ENCODE results near the gene AUTS2.

AUTS2 gene

GRCh38 chr7:69962186-69963065 lies 364.2 kb downstream of the AUTS2 start:
- H3K9me3 ChIP-seq, result no peaks in the 10 kb centered on the region
- H3K4me3 ChIP-seq (ENCODE audit: low read depth in 1 of 2, low read length in 1 of 2), result no peak overlapping the region
- no peak for TF ChIP-seq CTCF (IDR thresholded peaks at IDR 0.05)
- H3K4me1 ChIP-seq (ENCODE audit: control insufficient read depth in 1 of 2, insufficient read depth in 1 of 2, low read depth in 1 of 2, low read length in 1 of 2), result no peaks in the 10 kb centered on the region
- no peaks in the 10 kb centered on the region for H3K27me3 ChIP-seq
- H3K27ac ChIP-seq, result no peak overlapping the region
- no peaks in the 10 kb centered on the region for H3K36me3 ChIP-seq

GRCh38 chr7:69963393-69963792 lies 365.1 kb downstream of the AUTS2 start:
- Histone ChIP-seq H3K4me1 (ENCODE audit: control insufficient read depth in 1 of 2, insufficient read depth in 1 of 2, low read depth in 1 of 2, low read length in 1 of 2) (no peaks in the 10 kb centered on the region), H3K27me3 (no peaks in the 10 kb centered on the region), H3K27ac (no peak overlapping the region), H3K9me3 (no peaks in the 10 kb centered on the region), H3K36me3 (no peaks in the 10 kb centered on the region), H3K4me3 (ENCODE audit: low read depth in 1 of 2, low read length in 1 of 2) (no peak overlapping the region)
- no peak for TF ChIP-seq CTCF (IDR thresholded peaks at IDR 0.05)

GRCh38 chr7:69966766-69967591 lies 368.7 kb downstream of the AUTS2 start:
- Histone ChIP-seq H3K36me3 (no peaks in the 10 kb centered on the region), H3K27me3 (no peaks in the 10 kb centered on the region), H3K4me1 (ENCODE audit: control insufficient read depth in 1 of 2, insufficient read depth in 1 of 2, low read depth in 1 of 2, low read length in 1 of 2) (no peaks in the 10 kb centered on the region), H3K4me3 (ENCODE audit: low read depth in 1 of 2, low read length in 1 of 2) (no peak overlapping the region), H3K9me3 (no peaks in the 10 kb centered on the region), H3K27ac (no peak overlapping the region)
- TF ChIP-seq CTCF (IDR thresholded peaks at IDR 0.05), result no peak

DNA sequence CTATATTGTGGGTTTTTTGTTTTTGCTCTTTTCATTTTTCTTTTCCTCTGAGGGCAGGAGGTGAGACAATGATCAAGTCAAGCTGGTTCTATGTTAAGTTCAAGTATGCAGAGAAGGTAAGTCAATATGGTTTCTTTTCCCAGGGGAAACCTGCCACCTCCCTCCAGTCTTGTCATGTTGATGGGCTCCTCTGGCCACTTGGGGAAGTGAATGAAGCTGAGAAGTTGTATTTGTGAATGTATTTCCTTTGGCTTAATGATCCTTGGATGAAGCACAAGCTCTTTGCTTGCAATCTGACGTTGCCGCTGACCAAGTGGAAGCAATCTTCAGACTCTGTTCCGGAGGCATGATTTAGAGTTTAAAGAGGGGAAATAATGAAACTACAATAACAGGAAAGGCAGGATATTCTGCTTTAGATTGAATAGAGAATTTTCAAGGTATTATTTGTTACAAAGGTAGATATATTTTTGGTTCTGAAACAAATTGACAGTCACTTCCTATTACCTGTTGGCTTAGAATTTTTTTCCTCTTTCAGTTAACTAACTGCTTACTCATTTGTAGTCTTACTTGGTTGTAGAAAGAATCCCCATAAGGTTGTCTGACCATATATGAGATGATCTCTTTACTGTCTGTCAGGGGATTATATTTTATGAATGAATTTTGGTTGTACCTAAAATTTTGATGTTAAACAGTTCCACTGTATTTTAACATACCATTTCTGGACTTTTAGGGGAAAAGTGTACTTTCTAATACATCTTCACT lies 369.6 kb downstream of the AUTS2 start:
- Histone ChIP-seq H3K27me3 (no peaks in the 10 kb centered on the region), H3K4me1 (ENCODE audit: control insufficient read depth in 1 of 2, insufficient read depth in 1 of 2, low read depth in 1 of 2, low read length in 1 of 2) (no peaks in the 10 kb centered on the region), H3K4me3 (ENCODE audit: low read depth in 1 of 2, low read length in 1 of 2) (no peak overlapping the region), H3K9me3 (no peaks in the 10 kb centered on the region), H3K36me3 (no peaks in the 10 kb centered on the region), H3K27ac (no peak overlapping the region)
- TF ChIP-seq CTCF (IDR thresholded peaks at IDR 0.05), result no peak

DNA sequence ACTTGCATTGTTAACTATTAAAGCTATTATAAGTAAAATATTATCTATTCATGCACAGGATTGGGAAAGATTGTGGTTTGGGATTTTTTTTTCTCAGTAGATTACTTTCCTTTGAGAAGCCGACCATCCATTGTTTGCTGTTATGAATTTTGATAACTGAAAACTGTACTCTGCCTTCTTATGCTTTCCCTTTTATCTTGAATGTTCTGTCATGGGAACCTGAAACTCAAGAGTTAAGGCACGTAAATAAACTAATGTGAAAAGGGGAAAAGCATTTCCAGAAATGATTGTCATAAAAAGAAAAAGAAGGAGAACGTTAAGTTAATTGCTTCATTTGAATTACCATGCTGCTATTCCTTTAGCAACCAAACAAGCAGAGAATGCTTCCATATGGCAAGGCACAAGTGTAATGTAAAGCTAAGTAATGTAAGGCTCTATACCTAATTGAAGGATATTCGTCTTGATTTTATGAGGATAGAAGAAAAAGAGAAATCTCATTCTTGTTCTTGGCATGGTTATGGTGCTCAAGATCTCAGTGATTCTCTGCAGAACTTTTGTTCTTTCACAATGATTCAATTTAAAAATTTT lies 370.8 kb downstream of the AUTS2 start:
- no peaks in the 10 kb centered on the region for H3K27me3 ChIP-seq
- H3K4me1 ChIP-seq (ENCODE audit: control insufficient read depth in 1 of 2, insufficient read depth in 1 of 2, low read depth in 1 of 2, low read length in 1 of 2), result no peaks in the 10 kb centered on the region
- H3K4me3 ChIP-seq (ENCODE audit: low read depth in 1 of 2, low read length in 1 of 2), result no peak overlapping the region
- no peak for TF ChIP-seq CTCF (IDR thresholded peaks at IDR 0.05)
- no peaks in the 10 kb centered on the region for H3K36me3 ChIP-seq
- no peaks in the 10 kb centered on the region for H3K9me3 ChIP-seq
- H3K27ac ChIP-seq, result no peak overlapping the region

Measured in neutrophil (primary cell).